Type B pancreatic cell (in vitro differentiated cells): ENCODE results near the gene AFMID. TPM values are rescaled to one million over a fixed set of nuclear protein-coding genes. Genes with fewer than 3 reads are reported as not detected.

ENCODE experiments used
- DNase-seq: peaks from one replicate; pipeline ENCODE4 v3.0.0; 2021; ENCODE audit warnings: mixed read lengths; ENCODE audit not compliant: unreplicated experiment; ENCODE audit errors: extremely low spot score
- H3K27ac Mint-ChIP-seq: 2 replicates; pipeline ENCODE4 v1.8.0; 2021; ENCODE audit warnings: mild to moderate bottlenecking, mixed read lengths
- H3K27me3 Mint-ChIP-seq: 2 replicates; pipeline ENCODE4 v1.8.0; 2021; ENCODE audit warnings: mixed read lengths
- H3K36me3 Mint-ChIP-seq: 2 replicates; pipeline ENCODE4 v1.8.0; 2021; ENCODE audit warnings: mixed read lengths
- H3K4me1 Mint-ChIP-seq: one replicate; pipeline ENCODE4 v1.8.0; 2021; ENCODE audit warnings: mixed read lengths; ENCODE audit not compliant: unreplicated experiment
- H3K4me3 Mint-ChIP-seq: 2 replicates; pipeline ENCODE4 v1.8.0; 2021; ENCODE audit warnings: mild to moderate bottlenecking, mixed read lengths
- H3K9me3 Mint-ChIP-seq: 2 replicates; pipeline ENCODE4 v1.8.0; 2021; ENCODE audit warnings: mixed read lengths
- total RNA-seq: library from RNA; stranded (reverse); gene quantifications from 2 replicates; pipeline ENCODE4 v1.2.1, GENCODE V29; 2021; ENCODE audit warnings: low replicate concordance
- TF ChIP-seq, protein P1 (sequence below): fragments of 200-600 bp; sonication (generic); conservative IDR thresholded peaks from 2 replicates; pipeline ENCODE4 v1.5.0; 2021; ENCODE audit warnings: antibody characterized with exemption, mild to moderate bottlenecking

The AFMID gene
- total RNA-seq, 1 donor from 2014 or later: 30.5 TPM

DNA sequence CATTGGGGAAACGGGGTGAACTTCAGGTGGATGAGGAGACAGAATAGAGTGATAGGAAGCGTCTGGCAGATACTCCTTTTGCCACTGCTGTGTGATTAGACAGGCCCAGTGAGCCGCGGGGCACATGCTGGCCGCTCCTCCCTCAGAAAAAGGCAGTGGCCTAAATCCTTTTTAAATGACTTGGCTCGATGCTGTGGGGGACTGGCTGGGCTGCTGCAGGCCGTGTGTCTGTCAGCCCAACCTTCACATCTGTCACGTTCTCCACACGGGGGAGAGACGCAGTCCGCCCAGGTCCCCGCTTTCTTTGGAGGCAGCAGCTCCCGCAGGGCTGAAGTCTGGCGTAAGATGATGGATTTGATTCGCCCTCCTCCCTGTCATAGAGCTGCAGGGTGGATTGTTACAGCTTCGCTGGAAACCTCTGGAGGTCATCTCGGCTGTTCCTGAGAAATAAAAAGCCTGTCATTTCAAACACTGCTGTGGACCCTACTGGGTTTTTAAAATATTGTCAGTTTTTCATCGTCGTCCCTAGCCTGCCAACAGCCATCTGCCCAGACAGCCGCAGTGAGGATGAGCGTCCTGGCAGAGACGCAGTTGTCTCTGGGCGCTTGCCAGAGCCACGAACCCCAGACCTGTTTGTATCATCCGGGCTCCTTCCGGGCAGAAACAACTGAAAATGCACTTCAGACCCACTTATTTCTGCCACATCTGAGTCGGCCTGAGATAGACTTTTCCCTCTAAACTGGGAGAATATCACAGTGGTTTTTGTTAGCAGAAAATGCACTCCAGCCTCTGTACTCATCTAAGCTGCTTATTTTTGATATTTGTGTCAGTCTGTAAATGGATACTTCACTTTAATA is 37.3 kb downstream of the AFMID start:
- no peak for DNase-seq
- Mint-ChIP-seq H3K9me3 (no peaks in the 10 kb centered on the region), H3K36me3 (peaks cover 5% of the 10 kb centered on the region), H3K27ac (no peak overlapping the region), H3K4me3 (no peak overlapping the region), H3K4me1 (peaks cover 15% of the 10 kb centered on the region), H3K27me3 (peaks cover 7% of the 10 kb centered on the region)
- TF ChIP-seq, protein P1, sequence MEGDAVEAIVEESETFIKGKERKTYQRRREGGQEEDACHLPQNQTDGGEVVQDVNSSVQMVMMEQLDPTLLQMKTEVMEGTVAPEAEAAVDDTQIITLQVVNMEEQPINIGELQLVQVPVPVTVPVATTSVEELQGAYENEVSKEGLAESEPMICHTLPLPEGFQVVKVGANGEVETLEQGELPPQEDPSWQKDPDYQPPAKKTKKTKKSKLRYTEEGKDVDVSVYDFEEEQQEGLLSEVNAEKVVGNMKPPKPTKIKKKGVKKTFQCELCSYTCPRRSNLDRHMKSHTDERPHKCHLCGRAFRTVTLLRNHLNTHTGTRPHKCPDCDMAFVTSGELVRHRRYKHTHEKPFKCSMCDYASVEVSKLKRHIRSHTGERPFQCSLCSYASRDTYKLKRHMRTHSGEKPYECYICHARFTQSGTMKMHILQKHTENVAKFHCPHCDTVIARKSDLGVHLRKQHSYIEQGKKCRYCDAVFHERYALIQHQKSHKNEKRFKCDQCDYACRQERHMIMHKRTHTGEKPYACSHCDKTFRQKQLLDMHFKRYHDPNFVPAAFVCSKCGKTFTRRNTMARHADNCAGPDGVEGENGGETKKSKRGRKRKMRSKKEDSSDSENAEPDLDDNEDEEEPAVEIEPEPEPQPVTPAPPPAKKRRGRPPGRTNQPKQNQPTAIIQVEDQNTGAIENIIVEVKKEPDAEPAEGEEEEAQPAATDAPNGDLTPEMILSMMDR: no peak

DNA sequence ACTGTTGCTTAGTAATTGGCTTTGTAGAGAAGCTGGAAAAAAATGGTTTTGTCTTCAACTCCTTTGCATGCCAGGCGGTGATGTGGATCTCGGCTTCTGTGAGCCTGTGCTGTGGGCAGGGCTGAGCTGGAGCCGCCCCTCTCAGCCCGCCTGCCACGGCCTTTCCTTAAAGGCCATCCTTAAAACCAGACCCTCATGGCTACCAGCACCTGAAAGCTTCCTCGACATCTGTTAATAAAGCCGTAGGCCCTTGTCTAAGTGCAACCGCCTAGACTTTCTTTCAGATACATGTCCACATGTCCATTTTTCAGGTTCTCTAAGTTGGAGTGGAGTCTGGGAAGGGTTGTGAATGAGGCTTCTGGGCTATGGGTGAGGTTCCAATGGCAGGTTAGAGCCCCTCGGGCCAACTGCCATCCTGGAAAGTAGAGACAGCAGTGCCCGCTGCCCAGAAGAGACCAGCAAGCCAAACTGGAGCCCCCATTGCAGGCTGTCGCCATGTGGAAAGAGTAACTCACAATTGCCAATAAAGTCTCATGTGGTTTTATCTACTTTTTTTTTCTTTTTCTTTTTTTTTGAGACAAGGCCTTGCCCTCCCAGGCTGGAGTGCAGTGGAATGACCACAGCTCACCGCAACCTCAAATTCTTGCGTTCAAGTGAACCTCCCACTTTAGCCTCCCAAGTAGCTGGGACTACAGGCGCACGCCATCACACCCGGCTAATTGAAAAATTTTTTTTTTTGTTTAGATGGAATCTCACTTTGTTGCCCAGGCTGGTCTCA is 38.1 kb downstream of the AFMID start:
- Mint-ChIP-seq H3K9me3 (no peaks in the 10 kb centered on the region), H3K4me1 (peaks cover 10% of the 10 kb centered on the region), H3K4me3 (no peak overlapping the region), H3K27ac (no peak overlapping the region), H3K27me3 (peaks cover 8% of the 10 kb centered on the region), H3K36me3 (no peaks in the 10 kb centered on the region)
- TF ChIP-seq, protein P1: no peak
- DNase-seq: no peak

DNA sequence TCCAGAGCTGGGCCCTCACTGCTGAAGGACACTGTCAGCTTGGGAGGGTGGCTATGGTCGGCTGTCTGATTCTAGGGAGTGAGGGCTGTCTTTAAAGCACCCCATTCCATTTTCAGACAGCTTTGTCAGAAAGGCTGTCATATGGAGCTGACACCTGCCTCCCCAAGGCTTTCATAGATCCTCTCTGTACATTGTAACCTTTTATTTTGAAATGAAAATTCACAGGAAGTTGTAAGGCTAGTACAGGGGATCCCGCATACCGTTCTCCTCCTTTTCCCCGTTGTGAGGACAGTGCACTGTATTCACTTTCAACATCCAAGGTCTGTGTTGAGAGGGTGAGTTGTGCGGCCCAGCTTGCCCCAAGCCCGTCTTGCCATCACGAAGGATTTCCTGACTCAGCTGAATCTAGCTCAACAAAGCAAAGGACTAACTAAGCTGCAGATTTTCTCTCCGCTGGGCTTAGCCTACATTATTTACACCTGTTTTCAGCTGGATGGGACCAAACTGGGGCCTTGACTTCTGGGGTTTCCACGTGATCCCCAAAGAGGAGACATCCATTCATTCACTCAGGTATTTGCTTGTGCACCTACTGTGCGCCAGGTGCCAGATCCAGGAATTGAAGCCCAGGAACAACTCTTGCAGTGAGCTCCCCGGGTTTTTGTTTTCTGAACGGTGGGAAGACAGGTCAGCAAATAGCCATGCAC is 39.0 kb downstream of the AFMID start:
- Mint-ChIP-seq H3K27ac (no peak overlapping the region), H3K9me3 (no peaks in the 10 kb centered on the region)

DNA sequence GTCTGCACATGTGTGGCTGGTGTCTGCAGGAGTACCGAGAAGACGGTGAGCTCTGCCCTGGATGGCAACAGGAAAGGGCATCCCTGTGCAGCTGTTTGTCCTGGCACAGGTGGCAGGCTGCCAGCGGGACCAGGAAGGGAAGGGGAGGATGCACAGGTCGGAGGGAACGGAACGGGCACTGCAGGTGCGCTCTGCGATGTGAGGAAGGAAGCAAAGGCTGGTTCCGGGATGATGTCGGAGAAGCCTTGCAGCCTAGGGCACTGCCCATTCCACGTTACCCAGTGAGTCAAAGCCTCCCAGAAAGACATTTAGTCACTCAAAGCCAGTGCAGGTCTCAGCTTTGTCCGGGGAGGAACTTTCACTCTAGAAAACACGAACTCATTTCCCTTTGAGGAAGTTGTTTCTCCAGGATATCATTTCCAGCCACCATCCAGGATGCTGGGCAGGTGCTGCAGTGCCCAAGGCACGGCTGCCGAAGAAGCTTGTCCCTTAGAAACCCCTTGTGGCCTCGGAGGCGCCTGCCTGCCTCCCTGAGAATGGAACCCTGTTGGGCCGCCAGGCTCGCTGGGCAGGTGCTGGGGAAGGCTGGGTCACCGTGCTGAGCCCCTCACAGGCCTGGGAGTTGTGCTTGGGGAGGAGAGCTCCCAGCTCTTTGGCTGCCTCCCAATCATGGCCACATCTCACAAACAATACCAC is 39.7 kb downstream of the AFMID start:
- peaks cover 22% of the 10 kb centered on the region for H3K27me3 Mint-ChIP-seq
- no peak for DNase-seq
- H3K4me1 Mint-ChIP-seq: peaks cover 14% of the 10 kb centered on the region
- no peak overlapping the region for H3K4me3 Mint-ChIP-seq
- H3K36me3 Mint-ChIP-seq: no peaks in the 10 kb centered on the region
- TF ChIP-seq, protein P1: no peak
- no peaks in the 10 kb centered on the region for H3K9me3 Mint-ChIP-seq
- no peak overlapping the region for H3K27ac Mint-ChIP-seq

More for the DNA sequence above, 39.0 kb downstream of the AFMID start:
- TF ChIP-seq, protein P1: no peak
- H3K36me3 Mint-ChIP-seq: no peaks in the 10 kb centered on the region
- H3K4me1 Mint-ChIP-seq: peaks cover 14% of the 10 kb centered on the region
- peaks cover 18% of the 10 kb centered on the region for H3K27me3 Mint-ChIP-seq
- H3K4me3 Mint-ChIP-seq: no peak overlapping the region
- no peak for DNase-seq

DNA sequence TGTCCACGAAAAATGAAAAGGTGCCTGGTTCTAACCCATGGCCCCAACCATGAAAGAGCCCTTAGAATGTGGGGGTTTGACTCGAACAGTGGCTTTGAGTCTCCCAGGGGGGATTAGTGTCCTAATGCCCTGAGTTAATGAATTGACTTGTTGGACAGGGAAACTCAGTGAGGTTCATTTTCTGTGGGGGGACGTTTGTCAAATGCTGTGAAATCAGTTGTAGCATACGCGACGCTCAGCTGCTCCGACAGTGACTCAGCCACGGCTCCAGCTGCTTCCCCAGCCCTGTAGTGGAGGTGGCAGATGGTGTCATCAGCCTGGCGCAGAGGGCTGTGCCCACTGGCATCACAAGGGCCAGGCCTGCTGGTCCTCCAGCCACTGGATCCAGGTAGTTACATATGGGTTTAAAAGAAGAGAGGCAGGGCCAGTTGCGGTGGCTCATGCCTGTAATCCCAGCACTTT is 40.3 kb downstream of the AFMID start:
- Mint-ChIP-seq H3K9me3 (no peaks in the 10 kb centered on the region), H3K4me3 (no peak overlapping the region), H3K4me1 (peaks cover 14% of the 10 kb centered on the region), H3K27me3 (peaks cover 28% of the 10 kb centered on the region), H3K27ac (no peak overlapping the region), H3K36me3 (no peaks in the 10 kb centered on the region)
- no peak for DNase-seq
- TF ChIP-seq, protein P1: no peak
